Breast epithelium (tissue), 3 donors: Measurements from ENCODE around the gene CCDC74B.
"Not testable (repeated sequence)": the region's sequence is repeated elsewhere in the genome, so short reads cannot be mapped to it uniquely, and the experiment has no call there.

Experiments used
- POLR2A ChIP-seq: fragments of 450-650 bp; IDR thresholded peaks from one replicate; pipeline ENCODE4 v1.6.1; 2016; ENCODE audit warnings: antibody characterized with exemption, mild to moderate bottlenecking, moderate library complexity
- TF ChIP-seq, protein P1 (sequence below), 3 donors: fragments of 450-650 bp; IDR thresholded peaks; one replicate each; pipeline ENCODE4 v1.5.1; 2016 to 2017; ENCODE audit warnings: antibody characterized with exemption in 3 of 3, mild to moderate bottlenecking in 3 of 3, moderate library complexity in 3 of 3

DNA sequence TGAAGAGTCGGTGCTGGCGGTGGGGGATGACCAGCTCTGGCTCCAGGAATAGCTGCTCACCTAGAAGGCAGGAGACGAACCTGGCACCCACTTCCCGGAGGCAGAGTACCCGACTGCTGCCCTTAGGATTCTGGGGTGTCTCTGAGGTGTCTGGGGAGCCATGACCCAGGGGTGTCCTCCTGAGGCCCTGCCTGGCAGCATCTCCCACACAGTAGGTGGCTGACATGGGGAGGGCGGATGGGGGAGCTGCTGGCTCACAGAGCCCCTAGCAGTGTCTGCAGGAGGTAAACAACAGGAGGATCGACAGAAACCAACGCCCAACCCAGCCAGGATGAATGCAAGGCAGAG lies 9.5 kb upstream of the CCDC74B start:
- TF ChIP-seq, protein P1, sequence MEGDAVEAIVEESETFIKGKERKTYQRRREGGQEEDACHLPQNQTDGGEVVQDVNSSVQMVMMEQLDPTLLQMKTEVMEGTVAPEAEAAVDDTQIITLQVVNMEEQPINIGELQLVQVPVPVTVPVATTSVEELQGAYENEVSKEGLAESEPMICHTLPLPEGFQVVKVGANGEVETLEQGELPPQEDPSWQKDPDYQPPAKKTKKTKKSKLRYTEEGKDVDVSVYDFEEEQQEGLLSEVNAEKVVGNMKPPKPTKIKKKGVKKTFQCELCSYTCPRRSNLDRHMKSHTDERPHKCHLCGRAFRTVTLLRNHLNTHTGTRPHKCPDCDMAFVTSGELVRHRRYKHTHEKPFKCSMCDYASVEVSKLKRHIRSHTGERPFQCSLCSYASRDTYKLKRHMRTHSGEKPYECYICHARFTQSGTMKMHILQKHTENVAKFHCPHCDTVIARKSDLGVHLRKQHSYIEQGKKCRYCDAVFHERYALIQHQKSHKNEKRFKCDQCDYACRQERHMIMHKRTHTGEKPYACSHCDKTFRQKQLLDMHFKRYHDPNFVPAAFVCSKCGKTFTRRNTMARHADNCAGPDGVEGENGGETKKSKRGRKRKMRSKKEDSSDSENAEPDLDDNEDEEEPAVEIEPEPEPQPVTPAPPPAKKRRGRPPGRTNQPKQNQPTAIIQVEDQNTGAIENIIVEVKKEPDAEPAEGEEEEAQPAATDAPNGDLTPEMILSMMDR (IDR thresholded peaks at IDR 0.05) = not testable (repeated sequence)
- TF ChIP-seq POLR2A = not testable (repeated sequence)
